ENCODE results near the gene PDC.
"Not testable (repeated sequence)": the region's sequence is repeated elsewhere in the genome, so short reads cannot be mapped to it uniquely, and the experiment has no call there.

The PDC gene

GRCh38 chr1:186483561-186483960, 22.6 kb upstream of the PDC start:
- H3K4me1 Mint-ChIP-seq (ENCODE audit: low read depth) = no peaks in the 10 kb centered on the region
- intact Hi-C loops (cut with micrococcal nuclease) = loop anchor here (2.0 kb wide), 3 partner anchors 121 to 501 kb away; no protein-coding TSS in a partner anchor

GRCh38 chr1:186482661-186483255, 21.8 kb upstream of the PDC start:
- Mint-ChIP-seq H3K4me3 (no peak overlapping the region), H3K4me1 (ENCODE audit: low read depth) (no peaks in the 10 kb centered on the region), H3K36me3 (ENCODE audit: low read depth) (no peaks in the 10 kb centered on the region)

More at GRCh38 chr1:186483561-186483960, 22.6 kb upstream of the PDC start:
- Mint-ChIP-seq H3K4me3 (no peak overlapping the region), H3K36me3 (ENCODE audit: low read depth) (no peaks in the 10 kb centered on the region), H3K27ac (no peak overlapping the region), H3K27me3 (no peaks in the 10 kb centered on the region), H3K9me3 (no peaks in the 10 kb centered on the region)

GRCh38 chr1:186481303-186481888, 20.5 kb upstream of the PDC start:
- Mint-ChIP-seq H3K9me3 (no peaks in the 10 kb centered on the region), H3K36me3 (ENCODE audit: low read depth) (no peaks in the 10 kb centered on the region), H3K4me1 (ENCODE audit: low read depth) (no peaks in the 10 kb centered on the region), H3K4me3 (no peak overlapping the region), H3K27ac (no peak overlapping the region), H3K27me3 (no peaks in the 10 kb centered on the region)
- intact Hi-C loops (cut with micrococcal nuclease) = no loop called here

More at GRCh38 chr1:186482661-186483255, 21.8 kb upstream of the PDC start:
- Mint-ChIP-seq H3K27ac (no peak overlapping the region), H3K9me3 (no peaks in the 10 kb centered on the region), H3K27me3 (no peaks in the 10 kb centered on the region)
- intact Hi-C loops (cut with micrococcal nuclease) = loop anchor here (2.0 kb wide), 3 partner anchors 122 to 502 kb away; no protein-coding TSS in a partner anchor

- no peak overlapping the region for H3K27ac Mint-ChIP-seq
- intact Hi-C loops (cut with micrococcal nuclease) = no loop called here
- no peaks in the 10 kb centered on the region for H3K9me3 Mint-ChIP-seq
- H3K4me1 Mint-ChIP-seq (ENCODE audit: low read depth) = no peaks in the 10 kb centered on the region
- no peaks in the 10 kb centered on the region for H3K27me3 Mint-ChIP-seq
- H3K36me3 Mint-ChIP-seq (ENCODE audit: low read depth) = no peaks in the 10 kb centered on the region
- H3K4me3 Mint-ChIP-seq = no peak overlapping the region
Observed at GRCh38 chr1:186479162-186479561, 18.2 kb upstream of the PDC start.

- no peak overlapping the region for H3K4me3 Mint-ChIP-seq
- no peaks in the 10 kb centered on the region for H3K4me1 Mint-ChIP-seq (ENCODE audit: low read depth)
- H3K27ac Mint-ChIP-seq = no peak overlapping the region
- no peaks in the 10 kb centered on the region for H3K36me3 Mint-ChIP-seq (ENCODE audit: low read depth)
- H3K9me3 Mint-ChIP-seq = no peaks in the 10 kb centered on the region
- intact Hi-C loops (cut with micrococcal nuclease) = no loop called here
- H3K27me3 Mint-ChIP-seq = no peaks in the 10 kb centered on the region
Observed at GRCh38 chr1:186476264-186477040, 15.5 kb upstream of the PDC start.

- Mint-ChIP-seq H3K27ac (no peak overlapping the region), H3K36me3 (ENCODE audit: low read depth) (no peaks in the 10 kb centered on the region), H3K4me3 (no peak overlapping the region)
Observed at GRCh38 chr1:186474208-186474607, 13.3 kb upstream of the PDC start.

GRCh38 chr1:186473047-186473446, 12.1 kb upstream of the PDC start:
- intact Hi-C loops (cut with micrococcal nuclease) = no loop called here
- Mint-ChIP-seq H3K4me1 (ENCODE audit: low read depth) (no peaks in the 10 kb centered on the region), H3K9me3 (no peaks in the 10 kb centered on the region), H3K4me3 (no peak overlapping the region), H3K27me3 (no peaks in the 10 kb centered on the region), H3K27ac (no peak overlapping the region), H3K36me3 (ENCODE audit: low read depth) (no peaks in the 10 kb centered on the region)

More at GRCh38 chr1:186474208-186474607, 13.3 kb upstream of the PDC start:
- H3K27me3 Mint-ChIP-seq = no peaks in the 10 kb centered on the region
- no peaks in the 10 kb centered on the region for H3K4me1 Mint-ChIP-seq (ENCODE audit: low read depth)
- intact Hi-C loops (cut with micrococcal nuclease) = no loop called here
- no peaks in the 10 kb centered on the region for H3K9me3 Mint-ChIP-seq

- H3K36me3 Mint-ChIP-seq (ENCODE audit: low read depth) = peaks cover 5% of the 10 kb centered on the region
- H3K4me1 Mint-ChIP-seq (ENCODE audit: low read depth) = no peaks in the 10 kb centered on the region
- H3K27ac Mint-ChIP-seq = no peak overlapping the region
- H3K27me3 Mint-ChIP-seq = no peaks in the 10 kb centered on the region
- intact Hi-C loops (cut with micrococcal nuclease) = no loop called here
- H3K4me3 Mint-ChIP-seq = no peak overlapping the region
- peaks cover 7% of the 10 kb centered on the region for H3K9me3 Mint-ChIP-seq
Observed at GRCh38 chr1:186465946-186466345, 5.0 kb upstream of the PDC start.

- H3K27me3 Mint-ChIP-seq; H3K4me1 Mint-ChIP-seq (ENCODE audit: low read depth); H3K4me3 Mint-ChIP-seq; intact Hi-C loops (cut with micrococcal nuclease); H3K36me3 Mint-ChIP-seq (ENCODE audit: low read depth); H3K9me3 Mint-ChIP-seq; H3K27ac Mint-ChIP-seq: not testable (repeated sequence)
Observed at GRCh38 chr1:186465491-186465890, 4.6 kb upstream of the PDC start.

GRCh38 chr1:186463926-186464325, 3.0 kb upstream of the PDC start:
- Mint-ChIP-seq H3K4me1 (ENCODE audit: low read depth) (no peaks in the 10 kb centered on the region), H3K27me3 (no peaks in the 10 kb centered on the region), H3K27ac (no peak overlapping the region), H3K4me3 (no peak overlapping the region), H3K9me3 (peaks cover 7% of the 10 kb centered on the region), H3K36me3 (ENCODE audit: low read depth) (peaks cover 5% of the 10 kb centered on the region)
- intact Hi-C loops (cut with micrococcal nuclease) = no loop called here

- intact Hi-C loops (cut with micrococcal nuclease) = no loop called here
- Mint-ChIP-seq H3K9me3 (peaks cover 7% of the 10 kb centered on the region), H3K4me3 (no peak overlapping the region), H3K27me3 (no peaks in the 10 kb centered on the region), H3K27ac (no peak overlapping the region), H3K4me1 (ENCODE audit: low read depth) (no peaks in the 10 kb centered on the region), H3K36me3 (ENCODE audit: low read depth) (peaks cover 5% of the 10 kb centered on the region)
Observed at GRCh38 chr1:186463511-186463910, 2.6 kb upstream of the PDC start.

- H3K27ac Mint-ChIP-seq; H3K27me3 Mint-ChIP-seq; intact Hi-C loops (cut with micrococcal nuclease); H3K9me3 Mint-ChIP-seq; H3K4me3 Mint-ChIP-seq; H3K36me3 Mint-ChIP-seq (ENCODE audit: low read depth); H3K4me1 Mint-ChIP-seq (ENCODE audit: low read depth): not testable (repeated sequence)
Observed at GRCh38 chr1:186459161-186459560, 1.8 kb downstream of the PDC start.

GRCh38 chr1:186456729-186457255, 4.1 kb downstream of the PDC start:
- H3K36me3 Mint-ChIP-seq (ENCODE audit: low read depth) = no peaks in the 10 kb centered on the region
- no peaks in the 10 kb centered on the region for H3K27me3 Mint-ChIP-seq
- intact Hi-C loops (cut with micrococcal nuclease) = no loop called here
- no peak overlapping the region for H3K27ac Mint-ChIP-seq
- peaks cover 5% of the 10 kb centered on the region for H3K4me1 Mint-ChIP-seq (ENCODE audit: low read depth)
- no peak overlapping the region for H3K4me3 Mint-ChIP-seq
- no peaks in the 10 kb centered on the region for H3K9me3 Mint-ChIP-seq

- Mint-ChIP-seq H3K27me3 (no peaks in the 10 kb centered on the region), H3K9me3 (no peaks in the 10 kb centered on the region), H3K4me3 (no peak overlapping the region), H3K27ac (no peak overlapping the region), H3K4me1 (ENCODE audit: low read depth) (peaks cover 5% of the 10 kb centered on the region), H3K36me3 (ENCODE audit: low read depth) (no peaks in the 10 kb centered on the region)
- intact Hi-C loops (cut with micrococcal nuclease) = no loop called here
Observed at GRCh38 chr1:186454981-186455380, 5.9 kb downstream of the PDC start.
